ENCODE results near the gene EEF2. TPM values are rescaled to one million over a fixed set of nuclear protein-coding genes. Genes with fewer than 3 reads are reported as not detected.

Gene EEF2
- total RNA-seq, 1 donor from 2014 or later, result 3,028 TPM

GRCh38 chr19:4027146-4027545 lies 41.9 kb upstream of the EEF2 start:
- Mint-ChIP-seq H3K36me3 (ENCODE audit: insufficient read depth) (peaks cover 4% of the 10 kb centered on the region), H3K9me3 (ENCODE audit: low read depth) (no peaks in the 10 kb centered on the region), H3K4me3 (ENCODE audit: low read depth) (no peak overlapping the region), H3K27ac (no peak overlapping the region), H3K4me1 (ENCODE audit: low read depth) (no peaks in the 10 kb centered on the region), H3K27me3 (no peaks in the 10 kb centered on the region)
- DNase-seq (ENCODE audit: low spot score, unreplicated experiment), result no peak
- TF ChIP-seq, protein P1, sequence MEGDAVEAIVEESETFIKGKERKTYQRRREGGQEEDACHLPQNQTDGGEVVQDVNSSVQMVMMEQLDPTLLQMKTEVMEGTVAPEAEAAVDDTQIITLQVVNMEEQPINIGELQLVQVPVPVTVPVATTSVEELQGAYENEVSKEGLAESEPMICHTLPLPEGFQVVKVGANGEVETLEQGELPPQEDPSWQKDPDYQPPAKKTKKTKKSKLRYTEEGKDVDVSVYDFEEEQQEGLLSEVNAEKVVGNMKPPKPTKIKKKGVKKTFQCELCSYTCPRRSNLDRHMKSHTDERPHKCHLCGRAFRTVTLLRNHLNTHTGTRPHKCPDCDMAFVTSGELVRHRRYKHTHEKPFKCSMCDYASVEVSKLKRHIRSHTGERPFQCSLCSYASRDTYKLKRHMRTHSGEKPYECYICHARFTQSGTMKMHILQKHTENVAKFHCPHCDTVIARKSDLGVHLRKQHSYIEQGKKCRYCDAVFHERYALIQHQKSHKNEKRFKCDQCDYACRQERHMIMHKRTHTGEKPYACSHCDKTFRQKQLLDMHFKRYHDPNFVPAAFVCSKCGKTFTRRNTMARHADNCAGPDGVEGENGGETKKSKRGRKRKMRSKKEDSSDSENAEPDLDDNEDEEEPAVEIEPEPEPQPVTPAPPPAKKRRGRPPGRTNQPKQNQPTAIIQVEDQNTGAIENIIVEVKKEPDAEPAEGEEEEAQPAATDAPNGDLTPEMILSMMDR (IDR thresholded peaks at IDR 0.05; ENCODE audit: unreplicated experiment), result no peak

GRCh38 chr19:4025317-4025716 lies 40.1 kb upstream of the EEF2 start:
- H3K4me1 Mint-ChIP-seq (ENCODE audit: low read depth), result no peaks in the 10 kb centered on the region
- peaks cover 10% of the 10 kb centered on the region for H3K36me3 Mint-ChIP-seq (ENCODE audit: insufficient read depth)
- H3K9me3 Mint-ChIP-seq (ENCODE audit: low read depth), result no peaks in the 10 kb centered on the region
- no peak overlapping the region for H3K27ac Mint-ChIP-seq
- no peaks in the 10 kb centered on the region for H3K27me3 Mint-ChIP-seq
- no peak overlapping the region for H3K4me3 Mint-ChIP-seq (ENCODE audit: low read depth)
- DNase-seq (ENCODE audit: low spot score, unreplicated experiment), result no peak
- TF ChIP-seq, protein P1 (IDR thresholded peaks at IDR 0.05; ENCODE audit: unreplicated experiment), result no peak

GRCh38 chr19:4023600-4024398 lies 38.5 kb upstream of the EEF2 start:
- Mint-ChIP-seq H3K9me3 (ENCODE audit: low read depth) (no peaks in the 10 kb centered on the region), H3K27ac (no peak overlapping the region), H3K4me3 (ENCODE audit: low read depth) (no peak overlapping the region), H3K27me3 (no peaks in the 10 kb centered on the region), H3K36me3 (ENCODE audit: insufficient read depth) (peaks cover 8% of the 10 kb centered on the region), H3K4me1 (ENCODE audit: low read depth) (no peaks in the 10 kb centered on the region)
- DNase-seq (ENCODE audit: low spot score, unreplicated experiment), result no peak
- TF ChIP-seq, protein P1 (IDR thresholded peaks at IDR 0.05; ENCODE audit: unreplicated experiment), result no peak

- Mint-ChIP-seq H3K27ac (no peak overlapping the region), H3K4me1 (ENCODE audit: low read depth) (no peaks in the 10 kb centered on the region), H3K36me3 (ENCODE audit: insufficient read depth) (peaks cover 6% of the 10 kb centered on the region), H3K27me3 (no peaks in the 10 kb centered on the region), H3K4me3 (ENCODE audit: low read depth) (no peak overlapping the region), H3K9me3 (ENCODE audit: low read depth) (no peaks in the 10 kb centered on the region)
- no peak for DNase-seq (ENCODE audit: low spot score, unreplicated experiment)
- TF ChIP-seq, protein P1 (IDR thresholded peaks at IDR 0.05; ENCODE audit: unreplicated experiment), result no peak
Measured at GRCh38 chr19:4019578-4019977, 34.3 kb upstream of the EEF2 start.

DNA sequence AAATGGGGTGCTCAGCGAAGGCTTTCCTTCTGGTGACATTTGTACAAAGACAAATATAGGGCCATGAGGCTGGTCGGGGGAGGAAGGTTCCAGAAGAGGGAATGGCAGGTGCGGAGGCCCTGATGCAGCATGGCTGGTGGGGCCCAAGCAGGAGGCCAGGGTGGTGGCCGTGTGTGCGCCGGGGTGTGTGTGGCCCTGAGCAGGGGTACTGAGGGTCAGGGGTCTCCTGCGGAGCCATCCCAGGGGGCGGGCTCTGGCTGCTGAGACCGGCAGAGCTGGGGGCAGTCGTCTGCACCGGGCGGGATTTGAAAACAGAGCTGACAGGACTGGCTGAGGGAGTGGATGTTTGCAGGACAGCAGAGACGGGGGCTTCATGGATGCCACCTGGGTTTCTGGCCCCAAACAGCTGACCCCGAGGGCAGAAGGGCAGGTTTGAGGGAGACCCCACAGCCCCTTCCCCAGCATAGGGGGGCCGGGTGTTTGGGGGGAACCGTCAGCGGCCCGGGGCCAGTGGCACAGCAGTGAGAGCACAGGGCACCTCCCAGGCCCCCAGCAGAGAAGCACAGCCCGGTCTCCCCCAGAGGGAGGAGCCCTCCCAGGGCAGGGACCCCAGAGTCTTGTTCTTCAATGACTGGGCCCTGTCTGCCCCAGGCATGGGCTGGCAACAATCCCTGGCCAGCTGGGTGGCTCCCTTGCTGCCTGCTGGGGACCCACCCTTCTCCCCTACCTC lies 33.7 kb upstream of the EEF2 start:
- TF ChIP-seq, protein P1 (IDR thresholded peaks at IDR 0.05; ENCODE audit: unreplicated experiment), result no peak
- Mint-ChIP-seq H3K9me3 (ENCODE audit: low read depth) (no peaks in the 10 kb centered on the region), H3K27ac (no peak overlapping the region), H3K27me3 (no peaks in the 10 kb centered on the region), H3K4me3 (ENCODE audit: low read depth) (no peak overlapping the region), H3K36me3 (ENCODE audit: insufficient read depth) (peaks cover 6% of the 10 kb centered on the region), H3K4me1 (ENCODE audit: low read depth) (no peaks in the 10 kb centered on the region)
- DNase-seq (ENCODE audit: low spot score, unreplicated experiment), result no peak
